Ovary (tissue), 3 donors: ENCODE data around the gene USH2A.

Experiments used
- CTCF ChIP-seq, 3 donors: fragments of 450-650 bp in 2 of 3; fragments of 200-600 bp in 1 of 3; IDR thresholded peaks; one replicate each; pipeline versions ENCODE4 v1.5.1 to v1.8.0; 2016 to 2022; ENCODE audit warnings: antibody characterized with exemption in 3 of 3, mild to moderate bottlenecking in 1 of 3
- EP300 ChIP-seq: sonication (generic); formaldehyde crosslinking; IDR thresholded peaks from one replicate; pipeline ENCODE4 v1.6.1; 2017; ENCODE audit warnings: antibody characterized with exemption
- POLR2A ChIP-seq: fragments of 450-650 bp; IDR thresholded peaks from one replicate; pipeline ENCODE4 v1.6.1; 2017; ENCODE audit warnings: antibody characterized with exemption, mild to moderate bottlenecking, moderate library complexity
- donor health status: DM: no; HTN: no; CAD: no.

GRCh38 chr1:215645182-215645581 is 778.1 kb downstream of the USH2A start:
- TF ChIP-seq CTCF (IDR thresholded peaks at IDR 0.05) (no peak), POLR2A (no peak), EP300 (no peak)
